LNCAP (cell line): Measurements from ENCODE around the gene IL19.

ENCODE experiments used
- CTCF ChIP-seq: fragments of 450-650 bp; IDR thresholded peaks from 2 replicates; pipeline ENCODE4 v1.5.1; 2017; ENCODE audit warnings: mild to moderate bottlenecking

Gene IL19

GRCh38 chr1:206809504-206810084 is 39.0 kb downstream of the IL19 start:
- peak; percentile 75 for TF ChIP-seq CTCF

GRCh38 chr1:206812471-206812870 is 41.9 kb downstream of the IL19 start:
- no peak for TF ChIP-seq CTCF

- TF ChIP-seq CTCF: no peak
These were observed 44.3 kb downstream of the IL19 start for GRCh38 chr1:206814716-206815341.

- no peak for TF ChIP-seq CTCF
These were observed 46.1 kb downstream of the IL19 start for GRCh38 chr1:206816390-206817287.

GRCh38 chr1:206821493-206821892 is 50.9 kb downstream of the IL19 start:
- TF ChIP-seq CTCF: no peak

GRCh38 chr1:206823727-206824126 is 53.2 kb downstream of the IL19 start:
- no peak for TF ChIP-seq CTCF

- TF ChIP-seq CTCF: no peak
These were observed 53.8 kb downstream of the IL19 start for GRCh38 chr1:206824331-206824730.
